Aorta (tissue), 5 donors: ENCODE results near the gene IL18RAP. TPM values are rescaled to one million over a fixed set of nuclear protein-coding genes. Genes with fewer than 3 reads are reported as not detected.

Source experiments
- ATAC-seq: fragments of 200-7000 bp; cut with Tn5 transposase; one replicate; pipeline ENCODE4 v1.9.1; 2022; ENCODE audit warnings: moderate library complexity; ENCODE audit not compliant: low FRiP score
- DNase-seq, 2 donors: peaks; one replicate each; pipeline ENCODE4 v3.0.0-alpha.2; 2020
- H3K27ac ChIP-seq, 2 donors: one replicate each; pipeline ENCODE4 v1.5.1; 2013; ENCODE audit warnings: low read length in 2 of 2, mild to moderate bottlenecking in 2 of 2, moderate library complexity in 2 of 2, control low read depth in 1 of 2, inconsistent platforms in 1 of 2, low read depth in 1 of 2
- H3K27me3 ChIP-seq, 2 donors: one replicate each; pipeline ENCODE4 v1.6.1; 2013; ENCODE audit warnings: control low read depth in 1 of 2, low read length in 1 of 2, mild to moderate bottlenecking in 1 of 2, moderate library complexity in 1 of 2; ENCODE audit not compliant: insufficient read depth in 2 of 2, control insufficient read depth in 1 of 2
- H3K36me3 ChIP-seq, 2 donors: one replicate each; pipeline ENCODE4 v1.6.1; 2013; ENCODE audit warnings: control low read depth in 1 of 2, low read length in 1 of 2, mild to moderate bottlenecking in 1 of 2; ENCODE audit not compliant: insufficient read depth in 2 of 2, control insufficient read depth in 1 of 2
- H3K4me1 ChIP-seq, 2 donors: one replicate each; pipeline ENCODE4 v1.6.1; 2013; ENCODE audit warnings: low read length in 2 of 2, control low read depth in 1 of 2, mild to moderate bottlenecking in 1 of 2, moderate library complexity in 1 of 2; ENCODE audit not compliant: insufficient read depth in 2 of 2, control insufficient read depth in 1 of 2
- H3K4me3 ChIP-seq, 2 donors: one replicate each; pipeline ENCODE4 v1.5.1; 2013; ENCODE audit warnings: low read length in 2 of 2, control low read depth in 1 of 2, mild to moderate bottlenecking in 1 of 2
- H3K9me3 ChIP-seq: one replicate; pipeline ENCODE4 v1.6.1; 2013; ENCODE audit warnings: mild to moderate bottlenecking, low read length; ENCODE audit not compliant: control insufficient read depth
- WGBS, 2 donors: extraction: QIAGEN DNeasy Blood & Tissue Kit; methylation state at CpG; one replicate each; pipeline ENCODE4 v1.1.7; 2013; 5-methylcytosine and 5-hydroxymethylcytosine counted together
- intact Hi-C, 2 donors: fragments of 100-400 bp; cut with DNase I; formaldehyde crosslinking; loops; one replicate each; pipeline versions ENCODE4 v1.14.2 to v1.15.0; 2022
- polyA plus RNA-seq, 2 donors: library from polyadenylated mRNA; stranded (reverse); fragments of 200-250 nt; gene quantifications; one replicate each; pipeline ENCODE4 v1.2.3, GENCODE V29; 2013
- total RNA-seq, 2 donors: library from RNA; stranded (reverse); fragmentation: NEBNext Ultra II Directional; extraction: Animal tissue kit (Norgen Biotek cat#: 25700); gene quantifications; one replicate each; pipeline ENCODE4 v1.2.1, GENCODE V29; 2021
- donor health status: healthy with polysubstance abuse.
- donor health status: Bipolar disorder and iron deficiency.
- donor health status: DM: no; HTN: no; CAD: no.
- donor health status: DM: no; HTN: no; CAD: no.
- donor health status: DM: yes; HTN: yes; CAD: no.

Gene IL18RAP
- total and polyA plus RNA-seq, 4 donors, result 0.63 to 6.3 (median 1.9) TPM; not detected in 1

DNA sequence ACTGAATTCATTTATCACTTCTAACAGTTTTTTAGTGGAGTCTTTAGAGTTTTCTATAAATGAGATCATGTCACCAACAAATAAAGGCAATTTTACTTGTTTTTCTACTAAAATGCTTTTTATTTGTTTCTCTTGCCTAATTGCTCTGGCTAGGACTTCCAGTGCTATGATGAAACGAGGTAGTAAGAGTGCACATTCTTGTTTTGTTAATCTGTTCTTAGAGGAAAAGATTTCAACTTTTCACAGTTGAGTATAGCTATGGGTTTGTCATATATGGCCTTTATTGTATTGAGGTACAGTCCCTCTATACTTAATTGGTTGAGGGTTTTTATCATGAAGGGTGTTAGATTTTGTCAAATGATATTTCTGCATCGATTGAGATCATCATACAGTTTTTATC is 5.6 kb downstream of the IL18RAP start:
- no peak for ATAC-seq
- H3K27ac ChIP-seq, result no peak overlapping the region
- 75 to 78% methylated on average over 2 of the region's 2 CpGs for WGBS, 2 donors

DNA sequence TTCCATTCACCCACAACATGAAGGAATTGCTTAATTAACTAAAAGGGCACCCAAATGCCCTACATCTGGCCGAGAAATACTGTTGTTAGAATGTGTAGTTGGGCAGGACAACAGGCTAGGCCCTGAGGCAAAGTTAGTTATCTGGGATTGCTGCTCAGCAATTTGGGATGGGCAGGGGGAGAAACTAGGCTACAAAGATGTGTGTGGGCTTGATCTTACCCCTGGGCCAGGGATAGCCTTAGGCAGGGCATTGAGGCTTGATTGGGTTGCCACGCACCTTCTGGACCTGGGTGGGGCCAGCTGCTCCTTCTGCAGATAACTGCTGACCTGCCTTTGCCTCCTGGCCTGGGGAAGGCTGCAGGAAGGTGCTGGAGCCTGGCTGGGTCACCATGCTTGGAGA is 9.4 kb downstream of the IL18RAP start:
- ATAC-seq (no peak), DNase-seq (no peak)
- intact Hi-C loops, result no loop called here
- no peaks in the 10 kb centered on the region for H3K36me3 ChIP-seq
- WGBS, 2 donors, result 91 to 95% methylated on average over 2 of the region's 2 CpGs
- no peak overlapping the region for H3K4me3 ChIP-seq
- no peaks in the 10 kb centered on the region for H3K27me3 ChIP-seq
- no peak overlapping the region for H3K27ac ChIP-seq
- H3K9me3 ChIP-seq, result no peaks in the 10 kb centered on the region
- H3K4me1 ChIP-seq, result no peaks in the 10 kb centered on the region

More for the DNA sequence above, 5.6 kb downstream of the IL18RAP start:
- intact Hi-C loops, result no loop called here
- no peak for DNase-seq
- Histone ChIP-seq H3K36me3 (no peaks in the 10 kb centered on the region), H3K9me3 (no peaks in the 10 kb centered on the region), H3K4me3 (no peak overlapping the region), H3K27me3 (no peaks in the 10 kb centered on the region), H3K4me1 (no peaks in the 10 kb centered on the region)

DNA sequence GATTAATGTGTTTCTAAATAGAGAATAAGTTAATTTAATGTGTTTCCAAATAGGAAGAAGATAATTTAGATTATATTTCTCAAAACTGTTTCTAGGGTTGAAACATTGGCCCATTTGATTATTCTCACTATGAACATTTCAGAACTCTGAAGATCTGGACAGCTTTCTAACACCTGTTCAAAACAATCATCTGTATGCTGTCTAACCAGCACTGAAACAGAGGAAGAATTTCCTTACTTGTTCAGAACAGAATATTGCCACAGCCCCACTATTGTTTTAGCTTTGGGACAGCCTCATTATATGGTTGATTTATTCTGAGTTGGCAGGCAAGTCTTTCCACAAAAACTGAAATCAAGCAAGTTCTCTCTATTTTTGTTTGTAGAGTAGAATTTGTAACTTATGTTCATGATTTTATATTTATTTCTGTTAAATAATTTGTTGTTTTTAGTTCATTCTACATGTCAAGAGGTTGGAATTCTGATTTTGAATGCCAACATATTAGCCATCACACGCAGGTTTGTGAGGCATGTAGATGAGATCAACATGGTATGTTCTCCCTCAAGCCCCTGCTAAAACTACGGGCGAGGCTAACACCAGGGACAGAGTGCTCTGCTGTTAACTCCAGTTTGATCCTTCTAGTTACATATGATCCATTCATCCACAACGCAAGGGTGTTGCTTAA is 11.2 kb downstream of the IL18RAP start:
- Histone ChIP-seq H3K27ac (no peak overlapping the region), H3K4me3 (no peak overlapping the region), H3K27me3 (no peaks in the 10 kb centered on the region), H3K9me3 (no peaks in the 10 kb centered on the region), H3K36me3 (no peaks in the 10 kb centered on the region), H3K4me1 (no peaks in the 10 kb centered on the region)
- DNase-seq (no peak), ATAC-seq (no peak)
- intact Hi-C loops, result no loop called here
- 94 to 96% methylated on average over 4 of the region's 4 CpGs for WGBS, 2 donors

DNA sequence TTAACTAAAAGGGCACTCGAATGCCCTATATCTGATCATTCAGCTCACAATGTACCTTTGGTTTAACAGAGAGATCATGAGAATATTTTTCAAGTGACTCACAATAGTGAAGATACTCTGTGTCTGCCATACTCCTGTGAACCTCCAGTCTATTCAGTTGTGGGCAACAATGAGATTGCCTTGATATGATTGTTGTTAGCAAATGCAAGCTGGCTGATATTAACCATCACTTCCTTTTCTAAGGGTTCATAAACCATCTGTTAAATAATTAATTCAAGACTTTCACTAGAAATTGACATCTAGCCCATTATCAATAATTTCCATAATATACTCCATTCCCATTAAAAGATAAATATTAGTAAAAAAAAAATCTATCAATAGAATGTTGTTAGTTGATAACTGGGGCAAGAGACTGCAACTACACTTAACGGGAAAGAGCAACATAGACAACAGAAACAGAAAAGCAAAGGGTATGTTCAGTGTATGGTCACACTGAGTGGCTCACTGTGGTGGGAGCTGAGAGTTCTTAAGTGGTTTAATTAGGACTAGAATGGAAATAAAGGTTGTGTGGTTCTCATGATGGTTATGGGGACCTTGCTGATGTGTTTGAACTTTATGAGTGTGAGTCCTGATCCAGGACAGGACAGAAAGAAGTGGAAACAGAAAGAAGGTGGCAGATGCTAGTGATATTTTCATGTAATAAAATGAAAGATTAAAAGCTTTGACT is 11.9 kb downstream of the IL18RAP start:
- DNase-seq, result no peak
- Histone ChIP-seq H3K9me3 (no peaks in the 10 kb centered on the region), H3K27me3 (no peaks in the 10 kb centered on the region), H3K4me1 (no peaks in the 10 kb centered on the region), H3K4me3 (no peak overlapping the region), H3K27ac (no peak overlapping the region), H3K36me3 (no peaks in the 10 kb centered on the region)
- intact Hi-C loops, result no loop called here
- 96 to 99% methylated on average over 2 of the region's 2 CpGs for WGBS, 2 donors
- ATAC-seq, result no peak

DNA sequence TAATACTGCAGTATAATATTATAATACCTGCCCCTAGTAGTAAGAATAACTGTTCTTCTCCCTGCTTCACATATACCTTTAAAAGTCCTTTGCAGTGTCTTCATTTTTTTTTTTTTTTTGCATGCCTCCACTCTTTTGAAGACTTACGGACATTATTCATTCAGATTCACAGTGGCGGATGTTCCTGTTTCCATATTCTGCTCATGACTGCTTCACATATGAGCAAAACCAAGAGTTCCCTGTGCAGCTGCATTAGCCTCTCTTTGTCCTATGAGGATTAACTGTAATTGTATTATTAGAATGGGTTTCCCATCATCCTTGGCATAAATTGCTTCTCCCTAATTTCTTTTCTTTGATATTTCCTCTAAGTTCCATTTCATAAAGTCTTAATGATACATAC is 12.8 kb downstream of the IL18RAP start:
- Histone ChIP-seq H3K36me3 (no peaks in the 10 kb centered on the region), H3K9me3 (no peaks in the 10 kb centered on the region), H3K27ac (no peak overlapping the region), H3K4me1 (no peaks in the 10 kb centered on the region), H3K4me3 (no peak overlapping the region), H3K27me3 (no peaks in the 10 kb centered on the region)
- ATAC-seq (no peak), DNase-seq (no peak)
- 94% methylated on average over 2 of the region's 2 CpGs for WGBS, 2 donors
- intact Hi-C loops, result no loop called here

DNA sequence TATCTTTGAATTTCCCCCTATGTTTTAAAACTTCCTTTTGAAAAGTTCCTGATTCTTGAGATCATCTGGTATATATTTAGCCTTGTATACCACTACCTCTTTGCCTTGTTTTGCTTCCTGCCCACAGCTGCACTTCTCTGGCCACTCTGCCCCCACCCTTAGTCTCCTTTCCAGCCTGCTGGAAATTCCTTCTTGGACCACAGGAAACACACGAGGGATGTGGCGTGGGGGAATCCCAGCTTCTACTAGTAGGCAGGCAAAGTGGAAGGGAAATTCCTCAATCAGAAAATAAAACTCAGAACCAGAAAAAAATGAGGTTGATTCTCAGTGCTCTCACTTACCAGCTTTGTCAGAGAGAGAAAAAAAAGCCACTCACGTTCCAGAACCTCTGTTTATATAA is 13.4 kb downstream of the IL18RAP start:
- Histone ChIP-seq H3K36me3 (no peaks in the 10 kb centered on the region), H3K4me3 (no peak overlapping the region), H3K27me3 (no peaks in the 10 kb centered on the region), H3K27ac (no peak overlapping the region), H3K4me1 (no peaks in the 10 kb centered on the region), H3K9me3 (no peaks in the 10 kb centered on the region)
- WGBS, 2 donors, result 19 to 23% methylated on average over 3 of the region's 3 CpGs
- intact Hi-C loops, result no loop called here
- DNase-seq (peak in 1 of 2 donors; percentile 47), ATAC-seq (no peak)

DNA sequence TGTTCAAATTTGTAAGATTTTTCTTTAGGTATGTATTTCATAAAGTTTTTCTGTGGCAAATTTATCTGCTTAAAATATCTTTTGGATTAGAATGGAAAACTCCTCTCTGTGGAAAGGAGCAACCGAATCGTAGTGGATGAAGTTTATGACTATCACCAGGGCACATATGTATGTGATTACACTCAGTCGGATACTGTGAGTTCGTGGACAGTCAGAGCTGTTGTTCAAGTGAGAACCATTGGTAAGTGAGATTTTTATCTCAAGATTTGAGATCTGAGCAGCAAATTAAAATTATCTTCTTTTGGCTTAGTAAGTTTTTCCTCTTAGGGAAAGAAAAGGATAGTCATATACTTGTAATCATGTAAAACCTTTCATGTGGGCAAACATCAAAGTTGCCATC is 14.2 kb downstream of the IL18RAP start:
- no peaks in the 10 kb centered on the region for H3K36me3 ChIP-seq
- H3K27me3 ChIP-seq, result no peaks in the 10 kb centered on the region
- no peak overlapping the region for H3K27ac ChIP-seq
- WGBS, 2 donors, result 77 to 89% methylated on average over 4 of the region's 4 CpGs
- no peak for DNase-seq
- no peak for ATAC-seq
- H3K4me1 ChIP-seq, result no peaks in the 10 kb centered on the region
- H3K4me3 ChIP-seq, result no peak overlapping the region
- intact Hi-C loops, result no loop called here
- no peaks in the 10 kb centered on the region for H3K9me3 ChIP-seq

DNA sequence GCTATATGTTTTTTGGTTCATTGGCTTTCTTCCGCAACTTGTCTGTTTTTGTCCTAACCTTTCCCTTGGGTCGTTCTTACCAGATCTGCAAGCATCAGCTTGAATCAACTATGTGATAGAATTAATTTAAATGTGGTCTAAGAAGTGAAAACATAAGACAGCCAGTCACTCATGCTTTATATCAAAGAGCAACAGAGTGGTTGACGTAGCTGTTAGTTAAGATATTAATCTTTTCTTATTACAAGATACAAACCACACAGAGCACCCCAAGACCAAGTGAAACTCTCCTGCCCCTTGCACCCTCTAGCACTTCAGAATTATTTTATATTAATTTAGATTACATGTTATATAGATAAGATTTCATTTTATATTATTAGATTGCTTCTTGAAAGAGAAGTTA is 15.2 kb downstream of the IL18RAP start:
- 88 to 91% methylated on average over 3 of the region's 3 CpGs for WGBS, 2 donors
- no peaks in the 10 kb centered on the region for H3K4me1 ChIP-seq
- intact Hi-C loops, result no loop called here
- ATAC-seq (no peak), DNase-seq (no peak)
- no peak overlapping the region for H3K4me3 ChIP-seq
- H3K27ac ChIP-seq, result no peak overlapping the region
- H3K27me3 ChIP-seq, result no peaks in the 10 kb centered on the region
- H3K36me3 ChIP-seq, result no peaks in the 10 kb centered on the region
- no peaks in the 10 kb centered on the region for H3K9me3 ChIP-seq

DNA sequence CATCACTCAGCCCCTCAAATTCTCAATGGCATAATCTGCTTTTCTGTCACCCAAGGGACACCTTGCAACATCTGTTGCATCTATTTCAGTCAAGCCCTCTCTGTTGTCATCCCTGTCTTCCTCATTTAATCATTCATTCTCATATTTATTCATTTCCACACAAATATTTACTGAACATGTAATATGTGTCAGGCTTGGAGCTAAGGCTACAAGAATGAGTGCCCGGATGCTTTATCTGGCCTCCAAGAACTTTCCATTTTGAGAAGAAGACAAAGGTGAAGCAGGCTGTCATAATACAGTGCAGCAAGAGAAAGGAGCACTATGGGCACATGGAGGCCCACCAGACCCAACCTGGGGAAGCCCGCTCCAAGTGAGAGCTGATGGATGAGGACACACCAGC is 15.6 kb downstream of the IL18RAP start:
- no peaks in the 10 kb centered on the region for H3K36me3 ChIP-seq
- WGBS, 2 donors, result 95 to 96% methylated on average over 2 of the region's 2 CpGs
- no peaks in the 10 kb centered on the region for H3K9me3 ChIP-seq
- ATAC-seq, result no peak
- H3K4me3 ChIP-seq, result no peak overlapping the region
- no peak for DNase-seq
- intact Hi-C loops, result no loop called here
- H3K4me1 ChIP-seq, result no peaks in the 10 kb centered on the region
- H3K27me3 ChIP-seq, result no peaks in the 10 kb centered on the region
- no peak overlapping the region for H3K27ac ChIP-seq
